DND-41 (cell line): Measurements from ENCODE around the gene LAMB4.

Experiments used
- ATAC-seq: fragments of 200-7000 bp; cut with Tn5 transposase; 3 replicates; pipeline ENCODE4 v1.9.1; 2021; ENCODE audit warnings: low read depth; ENCODE audit not compliant: insufficient read depth
- DNase-seq: peaks from one replicate; pipeline ENCODE4 v3.0.0-alpha.2; 2020
- H2AFZ ChIP-seq: 2 replicates; pipeline ENCODE4 v1.6.0; 2012; ENCODE audit warnings: low read depth, low read length
- H3K27ac ChIP-seq: 2 replicates; pipeline ENCODE4 v1.5.1; 2012; ENCODE audit warnings: low read length, inconsistent platforms
- H3K27me3 ChIP-seq: fragments of 200-600 bp; sonication (generic); 2 replicates; pipeline ENCODE4 v1.6.0; 2012; ENCODE audit warnings: low read length, mild to moderate bottlenecking, inconsistent platforms; ENCODE audit not compliant: insufficient read depth, poor library complexity
- H3K36me3 ChIP-seq: 2 replicates; pipeline ENCODE4 v1.5.1; 2012; ENCODE audit warnings: low read length, inconsistent platforms; ENCODE audit not compliant: insufficient read depth
- H3K4me1 ChIP-seq: 2 replicates; pipeline ENCODE4 v1.5.1; 2012; ENCODE audit warnings: mild to moderate bottlenecking, low read length; ENCODE audit not compliant: insufficient read depth
- H3K4me2 ChIP-seq: 2 replicates; pipeline ENCODE4 v1.6.0; 2012; ENCODE audit warnings: mild to moderate bottlenecking, moderate library complexity, low read length, inconsistent platforms; ENCODE audit not compliant: insufficient read depth
- H3K4me3 ChIP-seq, 2 experiments: fragments of 200-600 bp in 1 of 2; shearing (Covaris generic) in 1 of 2; 2 replicates each; pipeline ENCODE4 v1.5.1; 2012 to 2016; ENCODE audit warnings: inconsistent platforms in 2 of 2, low read length in 2 of 2, mild to moderate bottlenecking in 2 of 2, low read depth in 1 of 2, moderate library complexity in 1 of 2
- H3K79me2 ChIP-seq: 2 replicates; pipeline ENCODE4 v1.6.0; 2012; ENCODE audit warnings: low read length, inconsistent platforms; ENCODE audit not compliant: insufficient read depth
- H3K9ac ChIP-seq: 2 replicates; pipeline ENCODE4 v1.6.0; 2012; ENCODE audit warnings: low read depth, mild to moderate bottlenecking, inconsistent platforms, low read length, moderate library complexity
- H3K9me3 ChIP-seq: 2 replicates; pipeline ENCODE4 v1.5.1; 2012; ENCODE audit warnings: low read length, moderate library complexity, mild to moderate bottlenecking, inconsistent platforms; ENCODE audit not compliant: insufficient read depth, severe bottlenecking
- H4K20me1 ChIP-seq: 2 replicates; pipeline ENCODE4 v1.6.0; 2012; ENCODE audit warnings: low read length; ENCODE audit not compliant: insufficient read depth
- EZH2 ChIP-seq: IDR thresholded peaks from 3 replicates; pipeline ENCODE4 v1.6.1; 2012; ENCODE audit warnings: borderline replicate concordance, low read depth, mild to moderate bottlenecking, moderate library complexity, low read length, inconsistent platforms; ENCODE audit not compliant: severe bottlenecking
- TF ChIP-seq, protein P1 (sequence below): IDR thresholded peaks from 2 replicates; pipeline ENCODE4 v1.5.1; 2012; ENCODE audit warnings: borderline replicate concordance, low read length, moderate library complexity, mild to moderate bottlenecking; ENCODE audit not compliant: poor library complexity, severe bottlenecking; ENCODE audit errors: extremely low read depth

Gene LAMB4

DNA sequence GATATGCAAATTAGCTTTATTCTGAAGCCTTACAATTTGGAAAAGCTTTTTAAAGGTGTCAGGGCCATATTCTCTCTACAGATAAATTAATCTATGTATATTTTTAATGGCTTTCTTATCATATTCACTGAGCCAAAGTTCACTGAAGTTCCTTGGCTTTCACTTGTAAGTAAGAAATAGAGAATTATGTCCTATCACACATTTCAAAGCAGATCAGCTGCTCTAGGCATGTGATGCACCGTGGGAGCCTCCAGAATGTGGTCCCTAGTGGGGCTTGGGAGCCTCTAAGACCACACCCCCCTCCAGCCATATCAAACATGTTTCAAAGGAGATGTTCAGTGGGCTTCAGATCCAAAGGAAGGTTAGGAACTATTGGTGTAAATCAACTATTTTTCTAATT is 51.5 kb downstream of the LAMB4 start:
- Histone ChIP-seq H3K27ac (no peak overlapping the region), H2AFZ (no peak overlapping the region)

DNA sequence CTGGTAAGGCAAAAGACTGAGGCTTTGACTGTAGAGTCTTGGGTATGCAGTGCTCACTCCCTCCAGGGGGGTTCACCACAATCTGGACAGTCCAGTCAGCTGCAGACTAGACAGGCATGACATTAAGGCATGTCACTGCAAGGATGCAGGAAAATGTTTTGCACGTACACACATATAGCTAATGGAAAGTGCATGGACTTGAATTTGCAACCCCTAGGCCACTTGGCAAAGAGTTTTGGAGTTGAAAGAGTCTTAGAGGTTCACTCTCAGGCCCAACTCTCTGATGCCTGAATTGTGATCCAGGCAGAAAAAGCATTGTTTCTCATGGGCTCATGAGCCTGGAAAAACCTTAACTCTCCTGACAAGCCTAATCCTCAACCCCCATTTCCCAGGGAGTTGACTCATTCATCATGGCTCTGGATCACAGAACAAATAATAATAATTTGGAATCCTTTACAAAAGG is 51.9 kb downstream of the LAMB4 start:
- Histone ChIP-seq H3K4me3 (no peak overlapping the region), H2AFZ (no peak overlapping the region), H3K9me3 (peaks cover 2% of the 10 kb centered on the region), H3K27me3 (no peaks in the 10 kb centered on the region), H3K27ac (no peak overlapping the region), H3K4me2 (no peak overlapping the region), H3K9ac (no peak overlapping the region), H4K20me1 (no peaks in the 10 kb centered on the region), H3K4me1 (no peaks in the 10 kb centered on the region), H3K79me2 (no peaks in the 10 kb centered on the region), H3K36me3 (no peaks in the 10 kb centered on the region)
- no peak for TF ChIP-seq EZH2
- ATAC-seq (no peak), DNase-seq (no peak)

More for the DNA sequence above, 51.5 kb downstream of the LAMB4 start:
- Histone ChIP-seq H3K9ac (no peak overlapping the region), H3K9me3 (peaks cover 2% of the 10 kb centered on the region), H4K20me1 (no peaks in the 10 kb centered on the region), H3K4me1 (no peaks in the 10 kb centered on the region), H3K79me2 (no peaks in the 10 kb centered on the region), H3K4me3 (no peak overlapping the region), H3K36me3 (no peaks in the 10 kb centered on the region), H3K27me3 (no peaks in the 10 kb centered on the region), H3K4me2 (no peak overlapping the region)
- ATAC-seq (no peak), DNase-seq (no peak)
- TF ChIP-seq, protein P1, sequence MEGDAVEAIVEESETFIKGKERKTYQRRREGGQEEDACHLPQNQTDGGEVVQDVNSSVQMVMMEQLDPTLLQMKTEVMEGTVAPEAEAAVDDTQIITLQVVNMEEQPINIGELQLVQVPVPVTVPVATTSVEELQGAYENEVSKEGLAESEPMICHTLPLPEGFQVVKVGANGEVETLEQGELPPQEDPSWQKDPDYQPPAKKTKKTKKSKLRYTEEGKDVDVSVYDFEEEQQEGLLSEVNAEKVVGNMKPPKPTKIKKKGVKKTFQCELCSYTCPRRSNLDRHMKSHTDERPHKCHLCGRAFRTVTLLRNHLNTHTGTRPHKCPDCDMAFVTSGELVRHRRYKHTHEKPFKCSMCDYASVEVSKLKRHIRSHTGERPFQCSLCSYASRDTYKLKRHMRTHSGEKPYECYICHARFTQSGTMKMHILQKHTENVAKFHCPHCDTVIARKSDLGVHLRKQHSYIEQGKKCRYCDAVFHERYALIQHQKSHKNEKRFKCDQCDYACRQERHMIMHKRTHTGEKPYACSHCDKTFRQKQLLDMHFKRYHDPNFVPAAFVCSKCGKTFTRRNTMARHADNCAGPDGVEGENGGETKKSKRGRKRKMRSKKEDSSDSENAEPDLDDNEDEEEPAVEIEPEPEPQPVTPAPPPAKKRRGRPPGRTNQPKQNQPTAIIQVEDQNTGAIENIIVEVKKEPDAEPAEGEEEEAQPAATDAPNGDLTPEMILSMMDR: no peak
- no peak for TF ChIP-seq EZH2

DNA sequence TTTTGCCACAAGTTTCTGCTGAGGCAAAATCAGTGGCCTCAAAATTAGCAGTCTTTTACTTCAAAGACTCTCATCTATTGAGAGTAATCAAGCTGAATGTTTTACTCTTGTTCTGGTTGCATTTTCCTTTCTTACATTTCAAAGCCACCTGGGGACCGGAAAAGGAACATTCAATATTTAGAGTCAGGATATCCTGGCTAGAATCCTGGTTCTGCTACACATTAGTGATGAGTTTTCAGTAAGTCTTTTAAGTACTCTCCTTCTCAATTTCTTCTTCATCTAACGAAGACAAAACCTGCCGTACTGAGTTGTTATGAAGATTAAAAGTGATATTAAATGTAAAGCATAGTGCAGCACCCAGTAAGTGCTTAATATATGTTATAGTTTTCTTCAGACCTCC is 52.5 kb downstream of the LAMB4 start:
- H2AFZ ChIP-seq: no peak overlapping the region
- no peak overlapping the region for H3K4me3 ChIP-seq
- H3K79me2 ChIP-seq: no peaks in the 10 kb centered on the region
- H3K9ac ChIP-seq: no peak overlapping the region
- H3K27me3 ChIP-seq: no peaks in the 10 kb centered on the region
- TF ChIP-seq, protein P1: no peak
- TF ChIP-seq EZH2: no peak
- H4K20me1 ChIP-seq: no peaks in the 10 kb centered on the region
- H3K36me3 ChIP-seq: no peaks in the 10 kb centered on the region
- DNase-seq: no peak
- no peak overlapping the region for H3K4me2 ChIP-seq
- H3K4me1 ChIP-seq: no peaks in the 10 kb centered on the region
- no peak for ATAC-seq
- H3K27ac ChIP-seq: no peak overlapping the region
- peaks cover 2% of the 10 kb centered on the region for H3K9me3 ChIP-seq

- TF ChIP-seq EZH2: no peak
- TF ChIP-seq, protein P1: no peak
- H3K79me2 ChIP-seq: no peaks in the 10 kb centered on the region
- H3K9me3 ChIP-seq: no peaks in the 10 kb centered on the region
- H2AFZ ChIP-seq: no peak overlapping the region
- H3K27me3 ChIP-seq: no peaks in the 10 kb centered on the region
- H3K4me1 ChIP-seq: no peaks in the 10 kb centered on the region
- H3K36me3 ChIP-seq: no peaks in the 10 kb centered on the region
- no peak for ATAC-seq
- no peaks in the 10 kb centered on the region for H4K20me1 ChIP-seq
- no peak overlapping the region for H3K27ac ChIP-seq
- H3K9ac ChIP-seq: no peak overlapping the region
- no peak overlapping the region for H3K4me3 ChIP-seq
- no peak overlapping the region for H3K4me2 ChIP-seq
- no peak for DNase-seq
Observed at GRCh38 chr7:108076156-108076555, 54.0 kb downstream of the LAMB4 start.
